ACHN (cell line): ENCODE results near the gene KLHDC3.

Source experiments
- DNase-seq: peaks from one replicate; pipeline ENCODE4 v3.0.0-alpha.2; 2015
- in situ Hi-C: cut with HindIII; loops from 2 replicates; pipeline ENCODE4 v1.10.0; 2017; ENCODE audit warnings: low sequenced_read_pairs, low pct_ligation_motif_present, low pct_unique_long_range_greater_than_20kb

Gene KLHDC3

GRCh38 chr6:43013843-43014433 is at the start of gene KLHDC3, which contains the start of gene MEA1:
KLHDC3 (plus strand) TSS chr6:43014249; CDS start chr6:43017193, 2,944 bp downstream.
MEA1 (minus strand) TSS chr6:43013946; CDS start chr6:43013813, 133 bp downstream.
- in situ Hi-C loops = no loop called here
- peak; percentile 98 for DNase-seq

- DNase-seq = no peak
- in situ Hi-C loops = no loop called here
Measured at GRCh38 chr6:42966571-42966970, 47.5 kb upstream of the KLHDC3 start.

- in situ Hi-C loops = no loop called here
- DNase-seq = no peak
Measured at GRCh38 chr6:42967228-42967627, 46.8 kb upstream of the KLHDC3 start.

GRCh38 chr6:42968126-42968701 is 45.8 kb upstream of the KLHDC3 start:
- no peak for DNase-seq
- in situ Hi-C loops = no loop called here

GRCh38 chr6:42968783-42969182 is 45.3 kb upstream of the KLHDC3 start:
- DNase-seq = no peak
- in situ Hi-C loops = no loop called here

GRCh38 chr6:42969431-42969830 is 44.6 kb upstream of the KLHDC3 start:
- no peak for DNase-seq
- in situ Hi-C loops = no loop called here

GRCh38 chr6:42969934-42970333 is 44.1 kb upstream of the KLHDC3 start:
- in situ Hi-C loops = no loop called here
- no peak for DNase-seq

- peak; percentile 30 for DNase-seq
- in situ Hi-C loops = no loop called here
Measured at GRCh38 chr6:42970871-42971612, 43.0 kb upstream of the KLHDC3 start.

GRCh38 chr6:42971746-42972327 is 42.2 kb upstream of the KLHDC3 start:
- no peak for DNase-seq
- in situ Hi-C loops = no loop called here

GRCh38 chr6:42973926-42974325 is 40.1 kb upstream of the KLHDC3 start:
- in situ Hi-C loops = no loop called here
- no peak for DNase-seq

GRCh38 chr6:42974919-42975505 is 39.0 kb upstream of the KLHDC3 start:
- no peak for DNase-seq
- in situ Hi-C loops = no loop called here

- DNase-seq = peak; percentile 17
- in situ Hi-C loops = no loop called here
Measured at GRCh38 chr6:42978487-42978838, 35.6 kb upstream of the KLHDC3 start.

GRCh38 chr6:42978839-42979522 is 35.1 kb upstream of the KLHDC3 start, which contains the start of gene PEX6:
PEX6 (minus strand) TSS chr6:42979181; CDS start chr6:42979150, 31 bp downstream.
- DNase-seq = peak; percentile 68
- in situ Hi-C loops = no loop called here

GRCh38 chr6:42979523-42980177 is 34.4 kb upstream of the KLHDC3 start:
- in situ Hi-C loops = no loop called here
- no peak for DNase-seq

- in situ Hi-C loops = no loop called here
- DNase-seq = no peak
Measured at GRCh38 chr6:42981836-42982235, 32.2 kb upstream of the KLHDC3 start.

- peak; percentile 97 for DNase-seq
- in situ Hi-C loops = no loop called here
Measured at GRCh38 chr6:42984001-42984923, 29.8 kb upstream of the KLHDC3 start, which contains the start of gene PPP2R5D. PPP2R5D (plus strand) TSS chr6:42984570; CDS start chr6:42984678, 108 bp downstream.

- DNase-seq = no peak
- in situ Hi-C loops = no loop called here
Measured at GRCh38 chr6:42984924-42985475, 29.0 kb upstream of the KLHDC3 start.
